HEK293T (cell line): Measurements from ENCODE around the gene SLC31A1.

ENCODE experiments used
- CTBP1 ChIP-seq: fragments of 450-650 bp; IDR thresholded peaks from 2 replicates; pipeline ENCODE4 v1.6.1; 2016; ENCODE audit warnings: borderline replicate concordance
- ELF4 ChIP-seq: fragments of 450-650 bp; IDR thresholded peaks from 2 replicates; pipeline ENCODE4 v1.6.1; 2017; ENCODE audit warnings: antibody characterized with exemption
- FOXM1 ChIP-seq: fragments of 450-650 bp; IDR thresholded peaks from 2 replicates; pipeline ENCODE4 v1.6.1; 2017; ENCODE audit warnings: mild to moderate bottlenecking, borderline replicate concordance
- HDGF ChIP-seq: fragments of 450-650 bp; IDR thresholded peaks from 2 replicates; pipeline ENCODE4 v1.6.1; 2017; ENCODE audit warnings: antibody characterized with exemption, borderline replicate concordance
- NFRKB ChIP-seq: fragments of 450-650 bp; IDR thresholded peaks from 2 replicates; pipeline ENCODE4 v1.6.1; 2016; ENCODE audit warnings: mild to moderate bottlenecking, moderate library complexity
- SUZ12 ChIP-seq: fragments of 450-650 bp; IDR thresholded peaks from 2 replicates; pipeline ENCODE4 v1.6.1; 2016; ENCODE audit warnings: mild to moderate bottlenecking

GRCh38 chr9:113210815-113211214, 10.5 kb upstream of the SLC31A1 start:
- TF ChIP-seq FOXM1 (no peak), ELF4 (no peak), CTBP1 (no peak), HDGF (no peak), NFRKB (no peak), SUZ12 (no peak)
